Measurements from ENCODE around the gene FGF22.
A peak's percentile ranks its signal among the peaks of the same experiment; 100 is the strongest.

Gene FGF22

DNA sequence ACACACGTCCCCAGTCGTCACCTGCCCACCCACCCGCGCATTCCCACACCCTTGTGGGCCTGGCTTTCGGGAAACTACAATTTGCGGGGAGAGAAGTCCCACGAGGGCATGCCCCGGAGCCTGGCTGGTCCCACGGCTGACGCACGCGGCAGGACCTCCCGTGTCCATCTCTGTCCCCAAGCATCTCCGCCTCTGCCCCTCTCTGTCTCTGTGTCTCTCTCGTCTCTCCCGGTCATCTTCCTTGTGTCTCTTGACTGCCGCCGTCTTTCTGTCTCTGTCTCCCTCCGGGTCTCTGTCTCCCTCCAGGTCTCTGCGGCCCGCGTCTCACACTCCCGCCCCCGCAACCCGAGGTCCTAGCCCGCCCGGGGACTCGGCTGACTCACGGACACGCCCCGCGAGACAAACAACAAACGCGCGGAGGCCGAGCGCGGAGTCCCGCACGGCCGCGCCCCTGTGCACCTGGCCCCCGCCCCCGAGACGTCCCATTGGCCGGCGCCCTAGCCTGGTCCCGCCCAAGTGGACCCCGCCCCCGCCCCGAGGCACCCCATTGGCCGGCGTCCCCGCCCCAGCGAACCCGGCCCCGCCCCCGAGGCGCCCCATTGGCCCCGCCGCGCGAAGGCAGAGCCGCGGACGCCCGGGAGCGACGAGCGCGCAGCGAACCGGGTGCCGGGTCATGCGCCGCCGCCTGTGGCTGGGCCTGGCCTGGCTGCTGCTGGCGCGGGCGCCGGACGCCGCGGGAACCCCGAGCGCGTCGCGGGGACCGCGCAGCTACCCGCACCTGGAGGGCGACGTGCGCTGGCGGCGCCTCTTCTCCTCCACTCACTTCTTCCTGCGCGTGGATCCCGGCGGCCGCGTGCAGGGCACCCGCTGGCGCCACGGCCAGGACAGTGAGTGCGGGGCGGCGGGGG lies at the start of gene FGF22:
Gene FGF22 (plus strand): TSS at position 627 of the 908 bp plus-strand sequence. CDS start 47 bp downstream, at position 674.
- H3K27me3 Mint-ChIP-seq (ENCODE audit: low read depth) = peaks cover 22% of the 10 kb centered on the region
- no peaks in the 10 kb centered on the region for H3K4me1 Mint-ChIP-seq
- peak within 1 kb of the TSS; percentile 69 to 85 (median 78) for H3K4me3 Mint-ChIP-seq
- TF ChIP-seq, protein P1, sequence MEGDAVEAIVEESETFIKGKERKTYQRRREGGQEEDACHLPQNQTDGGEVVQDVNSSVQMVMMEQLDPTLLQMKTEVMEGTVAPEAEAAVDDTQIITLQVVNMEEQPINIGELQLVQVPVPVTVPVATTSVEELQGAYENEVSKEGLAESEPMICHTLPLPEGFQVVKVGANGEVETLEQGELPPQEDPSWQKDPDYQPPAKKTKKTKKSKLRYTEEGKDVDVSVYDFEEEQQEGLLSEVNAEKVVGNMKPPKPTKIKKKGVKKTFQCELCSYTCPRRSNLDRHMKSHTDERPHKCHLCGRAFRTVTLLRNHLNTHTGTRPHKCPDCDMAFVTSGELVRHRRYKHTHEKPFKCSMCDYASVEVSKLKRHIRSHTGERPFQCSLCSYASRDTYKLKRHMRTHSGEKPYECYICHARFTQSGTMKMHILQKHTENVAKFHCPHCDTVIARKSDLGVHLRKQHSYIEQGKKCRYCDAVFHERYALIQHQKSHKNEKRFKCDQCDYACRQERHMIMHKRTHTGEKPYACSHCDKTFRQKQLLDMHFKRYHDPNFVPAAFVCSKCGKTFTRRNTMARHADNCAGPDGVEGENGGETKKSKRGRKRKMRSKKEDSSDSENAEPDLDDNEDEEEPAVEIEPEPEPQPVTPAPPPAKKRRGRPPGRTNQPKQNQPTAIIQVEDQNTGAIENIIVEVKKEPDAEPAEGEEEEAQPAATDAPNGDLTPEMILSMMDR (IDR thresholded peaks at IDR 0.05; ENCODE audit: unreplicated experiment in 3 of 3) = no peak
- no peaks in the 10 kb centered on the region for H3K9me3 Mint-ChIP-seq
- no peaks in the 10 kb centered on the region for H3K36me3 Mint-ChIP-seq (ENCODE audit: low read depth)
- no peak within 1 kb of the TSS for H3K27ac Mint-ChIP-seq

DNA sequence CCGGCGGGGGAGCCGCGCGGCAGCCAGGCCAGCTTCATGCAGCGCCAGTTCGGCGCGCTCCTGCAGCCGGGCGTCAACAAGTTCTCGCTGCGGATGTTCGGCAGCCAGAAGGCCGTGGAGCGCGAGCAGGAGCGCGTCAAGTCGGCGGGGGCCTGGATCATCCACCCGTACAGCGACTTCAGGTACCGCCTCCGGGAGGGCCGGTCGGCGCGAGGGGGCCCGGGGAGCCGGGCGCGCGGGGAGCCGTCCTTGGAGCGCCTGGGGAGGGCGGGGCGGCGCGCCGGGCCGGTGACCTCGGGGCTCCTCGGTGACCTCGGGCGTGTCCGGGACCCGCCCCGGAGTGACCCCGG lies 49.3 kb upstream of the FGF22 start:
- H3K9me3 Mint-ChIP-seq = no peaks in the 10 kb centered on the region
- peaks cover 63% of the 10 kb centered on the region for H3K27me3 Mint-ChIP-seq (ENCODE audit: low read depth)
- TF ChIP-seq, protein P1 (IDR thresholded peaks at IDR 0.05; ENCODE audit: unreplicated experiment in 3 of 3) = no peak
- no peaks in the 10 kb centered on the region for H3K36me3 Mint-ChIP-seq (ENCODE audit: low read depth)
- H3K4me3 Mint-ChIP-seq = no peak overlapping the region
- H3K4me1 Mint-ChIP-seq = no peaks in the 10 kb centered on the region
- H3K27ac Mint-ChIP-seq = no peak overlapping the region

DNA sequence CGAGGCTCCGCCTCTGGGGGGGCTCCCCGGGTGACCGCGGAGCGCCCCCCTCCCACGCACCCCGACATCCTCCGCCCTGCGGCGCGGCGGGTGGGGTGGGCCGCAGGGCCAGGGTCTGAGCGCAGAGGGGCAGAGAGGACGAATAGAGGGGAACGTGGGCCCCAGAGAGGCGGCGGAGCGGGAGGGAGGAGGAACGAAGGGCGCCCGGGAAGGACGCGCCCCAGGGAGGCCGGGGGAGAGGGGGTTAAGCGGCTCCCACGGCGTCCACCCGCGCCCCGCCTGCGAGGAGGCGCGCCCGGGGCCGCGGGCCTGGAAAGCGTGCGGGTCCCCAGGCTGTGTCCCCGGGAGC lies 49.0 kb upstream of the FGF22 start:
- Mint-ChIP-seq H3K36me3 (ENCODE audit: low read depth) (no peaks in the 10 kb centered on the region), H3K4me1 (no peaks in the 10 kb centered on the region), H3K27ac (no peak overlapping the region), H3K27me3 (ENCODE audit: low read depth) (peaks cover 64% of the 10 kb centered on the region), H3K4me3 (no peak overlapping the region), H3K9me3 (no peaks in the 10 kb centered on the region)
- TF ChIP-seq, protein P1 (IDR thresholded peaks at IDR 0.05; ENCODE audit: unreplicated experiment in 3 of 3) = no peak

DNA sequence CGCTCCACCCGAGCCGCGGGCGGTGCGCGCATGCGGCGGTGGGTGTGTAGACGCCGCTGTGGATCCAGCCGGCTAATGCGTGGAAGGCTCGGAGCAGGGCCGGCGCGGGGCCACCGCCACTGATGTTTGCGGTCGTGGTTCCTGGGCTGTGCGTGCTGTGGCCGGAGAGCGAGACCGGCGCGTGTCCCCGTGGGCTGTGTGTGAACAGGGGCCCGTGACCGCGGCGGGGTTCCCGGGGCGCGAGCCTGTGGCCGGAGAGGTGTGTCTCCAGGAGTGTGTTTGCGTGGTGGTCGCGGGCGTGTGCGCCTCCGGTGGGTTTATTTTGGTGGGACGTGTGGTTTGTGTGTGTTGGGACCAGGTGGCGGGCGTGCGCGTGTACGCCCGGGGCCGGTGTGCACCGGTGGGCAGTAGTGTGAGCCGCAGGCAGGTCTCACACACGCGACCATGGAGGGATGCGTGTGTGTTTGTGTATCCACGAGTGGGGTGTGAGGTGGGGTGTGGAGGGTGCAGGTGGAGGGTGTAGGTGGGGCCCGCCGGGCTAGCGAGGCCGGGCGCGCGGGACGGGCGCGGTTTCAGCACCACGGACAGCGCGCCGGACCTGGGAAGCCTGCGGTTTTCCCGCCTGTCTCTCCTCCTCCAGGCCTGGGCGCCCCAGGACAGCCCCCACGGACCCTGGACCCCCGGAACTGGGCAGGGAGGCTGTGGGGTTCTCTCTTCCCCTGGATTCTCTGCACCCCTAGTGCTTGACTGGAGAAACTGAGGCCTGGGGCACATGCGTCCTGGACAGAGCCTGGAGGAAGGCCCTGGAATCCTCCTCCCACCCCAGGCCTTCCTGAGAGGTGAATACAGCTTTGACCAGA lies 48.4 kb upstream of the FGF22 start:
- Mint-ChIP-seq H3K27me3 (ENCODE audit: low read depth) (peaks cover 60% of the 10 kb centered on the region), H3K4me3 (peak overlapping the region; percentile 69 to 72 (median 71)), H3K36me3 (ENCODE audit: low read depth) (no peaks in the 10 kb centered on the region), H3K4me1 (no peaks in the 10 kb centered on the region), H3K9me3 (no peaks in the 10 kb centered on the region), H3K27ac (no peak overlapping the region)
- TF ChIP-seq, protein P1 (IDR thresholded peaks at IDR 0.05; ENCODE audit: unreplicated experiment in 3 of 3) = no peak

DNA sequence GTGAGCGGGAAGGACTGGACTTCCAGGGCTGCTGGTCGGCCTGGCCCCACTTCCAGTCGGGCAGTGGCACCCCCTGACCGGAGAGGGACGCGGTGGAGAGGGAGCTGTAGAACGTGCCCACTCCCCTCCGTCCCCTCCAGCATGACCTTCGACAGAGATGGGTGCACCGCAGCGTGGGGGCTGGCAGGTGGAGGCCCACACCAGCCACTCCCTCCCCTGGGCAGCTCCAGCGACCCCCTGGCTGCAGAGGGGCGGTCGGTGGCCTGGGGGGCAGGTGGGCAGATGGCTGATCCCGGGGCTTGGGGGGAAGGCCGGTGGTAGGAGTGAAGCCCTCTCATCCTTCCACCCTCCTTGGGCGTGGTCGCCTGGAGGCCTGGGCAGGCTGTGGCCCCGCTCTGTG lies 47.6 kb upstream of the FGF22 start:
- Mint-ChIP-seq H3K9me3 (no peaks in the 10 kb centered on the region), H3K27ac (no peak overlapping the region), H3K27me3 (ENCODE audit: low read depth) (peaks cover 57% of the 10 kb centered on the region), H3K36me3 (ENCODE audit: low read depth) (no peaks in the 10 kb centered on the region), H3K4me1 (no peaks in the 10 kb centered on the region), H3K4me3 (no peak overlapping the region)
- TF ChIP-seq, protein P1 (IDR thresholded peaks at IDR 0.05; ENCODE audit: unreplicated experiment in 3 of 3) = no peak
